Ovary (tissue), 9 donors: ENCODE measurements around the gene SLC48A1. TPM values are rescaled to one million over a fixed set of nuclear protein-coding genes. Genes with fewer than 3 reads are reported as not detected.

ENCODE experiments used
- DNase-seq, 5 donors: peaks; one replicate each; pipeline ENCODE4 v3.0.0-alpha.2; 2019 to 2020
- H3K27ac ChIP-seq, 2 donors: fragments of 200-600 bp; one replicate each; pipeline versions ENCODE4 v1.5.1 to v1.8.0; 2019 to 2022
- H3K27me3 ChIP-seq: fragments of 200-600 bp; one replicate; pipeline ENCODE4 v1.8.0; 2022
- H3K36me3 ChIP-seq: fragments of 200-600 bp; sonication (generic); one replicate; pipeline ENCODE4 v1.5.1; 2019
- H3K4me1 ChIP-seq: one replicate; pipeline ENCODE4 v1.8.1; 2013; ENCODE audit warnings: mild to moderate bottlenecking, moderate library complexity; ENCODE audit not compliant: insufficient read depth
- H3K4me3 ChIP-seq: fragments of 200-600 bp; sonication (generic); one replicate; pipeline ENCODE4 v1.5.1; 2017
- H3K9me3 ChIP-seq, 2 donors: fragments of 200-600 bp in 1 of 2; sonication (generic) in 1 of 2; one replicate each; pipeline versions ENCODE4 v1.5.1 to v1.8.1; 2013 to 2019; ENCODE audit warnings: mild to moderate bottlenecking in 1 of 2, moderate library complexity in 1 of 2
- EP300 ChIP-seq: sonication (generic); formaldehyde crosslinking; IDR thresholded peaks from one replicate; pipeline ENCODE4 v1.6.1; 2017; ENCODE audit warnings: antibody characterized with exemption
- POLR2A ChIP-seq: fragments of 450-650 bp; IDR thresholded peaks from one replicate; pipeline ENCODE4 v1.6.1; 2017; ENCODE audit warnings: antibody characterized with exemption, mild to moderate bottlenecking, moderate library complexity
- WGBS, 3 donors: extraction: QIAGEN DNeasy Blood & Tissue Kit in 1 of 3; methylation state at CpG; one replicate each; pipeline versions ENCODE4 v1.1.5 to v1.1.7; 2013 to 2017; 5-methylcytosine and 5-hydroxymethylcytosine counted together
- intact Hi-C, 4 donors: fragments of 100-400 bp; cut with DNase I; formaldehyde crosslinking; loops; one replicate each; pipeline versions ENCODE4 v1.11.0 to v1.15.1; 2022 to 2023
- polyA plus RNA-seq, 2 donors: library from polyadenylated mRNA; stranded (reverse); fragments of 200-250 nt in 1 of 2; fragments of 350-450 nt in 1 of 2; fragmentation: Illumina TruSeq in 1 of 2; extraction: RNeasy Lipid Tissue Mini Kit (QIAGEN cat#74804) in 1 of 2; gene quantifications; one replicate each; pipeline ENCODE4 v1.2.3, GENCODE V29; 2013 to 2014
- total RNA-seq, 7 donors: library from RNA; depleted of rRNA in 2 of 7; stranded (reverse); fragments of >200 nt in 2 of 7; fragmentation: NEBNext Ultra II Directional in 3 of 7; extraction: Animal tissue kit (Norgen Biotek cat#: 25700) in 3 of 7; gene quantifications; one replicate each; pipeline versions ENCODE4 v1.1.0 to v1.2.4, GENCODE V29; 2016 to 2023
- TF ChIP-seq, protein P1 (sequence below), 3 donors: fragments of 450-650 bp in 2 of 3; fragments of 200-600 bp in 1 of 3; IDR thresholded peaks; one replicate each; pipeline versions ENCODE4 v1.5.1 to v1.8.0; 2016 to 2022; ENCODE audit warnings: antibody characterized with exemption in 3 of 3, mild to moderate bottlenecking in 1 of 3
- donor health status: DM: no; HTN: no; CAD: no; lungs with moderate emphysema.
- donor health status: DM: no; HTN: no; CAD: no.
- donor health status: Bipolar disorder and iron deficiency.
- donor health status: DM: yes; HTN: yes; CAD: no.
- donor health status: DM: no; HTN: no; CAD: no.
- donor health status: DM: yes; HTN: yes; CAD: no.

SLC48A1 gene
- total and polyA plus RNA-seq, 9 donors: 24.1 to 143 (median 68.7) TPM

DNA sequence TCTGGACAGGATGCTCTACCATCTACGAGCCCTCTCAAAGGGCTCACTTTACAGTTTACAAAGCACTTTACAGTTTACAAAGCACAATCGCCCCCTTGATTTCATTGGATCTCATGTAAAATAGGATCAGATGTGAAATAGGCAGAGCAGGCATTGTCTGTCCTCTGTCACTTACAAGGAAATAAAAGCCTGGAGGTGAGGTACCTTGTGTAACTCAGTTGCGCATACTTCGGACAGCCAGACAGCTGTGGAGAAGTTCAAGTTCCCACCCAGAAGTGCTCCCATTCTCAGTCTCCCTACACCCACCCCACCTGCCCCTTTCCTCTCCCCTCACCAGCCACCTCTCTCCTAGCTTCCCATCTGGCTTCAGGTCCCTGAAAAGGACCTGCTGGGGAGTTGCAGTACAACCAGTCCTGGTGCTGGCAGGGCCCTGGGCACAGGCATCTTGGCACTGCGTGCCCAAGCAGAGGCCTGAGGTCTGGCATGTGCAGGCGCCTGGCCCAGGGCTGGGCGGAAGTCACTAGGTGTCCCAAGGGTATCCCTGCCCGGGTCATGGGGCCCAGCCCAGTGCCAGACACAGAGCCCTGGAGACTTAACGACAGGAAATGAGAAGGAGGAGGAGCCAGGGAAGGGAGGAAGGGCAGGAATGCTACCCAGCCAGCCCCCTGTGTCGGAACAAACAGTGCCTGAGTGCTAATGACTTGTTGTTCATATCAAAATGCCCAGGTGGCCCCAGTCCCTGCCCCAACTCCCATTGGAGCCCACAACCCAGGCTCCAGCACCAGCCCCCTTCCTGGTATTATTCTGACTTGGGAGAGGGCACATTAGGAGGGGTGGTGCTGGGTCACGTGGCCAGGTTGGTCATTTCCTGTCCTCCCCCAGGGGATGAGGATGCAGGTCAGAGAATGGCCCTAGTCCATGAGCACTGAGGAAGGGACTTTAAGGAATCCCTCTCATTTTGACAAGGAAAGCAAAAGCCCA, 19.7 kb upstream of the SLC48A1 start:
- no peak for TF ChIP-seq POLR2A
- TF ChIP-seq EP300: no peak
- TF ChIP-seq, protein P1, sequence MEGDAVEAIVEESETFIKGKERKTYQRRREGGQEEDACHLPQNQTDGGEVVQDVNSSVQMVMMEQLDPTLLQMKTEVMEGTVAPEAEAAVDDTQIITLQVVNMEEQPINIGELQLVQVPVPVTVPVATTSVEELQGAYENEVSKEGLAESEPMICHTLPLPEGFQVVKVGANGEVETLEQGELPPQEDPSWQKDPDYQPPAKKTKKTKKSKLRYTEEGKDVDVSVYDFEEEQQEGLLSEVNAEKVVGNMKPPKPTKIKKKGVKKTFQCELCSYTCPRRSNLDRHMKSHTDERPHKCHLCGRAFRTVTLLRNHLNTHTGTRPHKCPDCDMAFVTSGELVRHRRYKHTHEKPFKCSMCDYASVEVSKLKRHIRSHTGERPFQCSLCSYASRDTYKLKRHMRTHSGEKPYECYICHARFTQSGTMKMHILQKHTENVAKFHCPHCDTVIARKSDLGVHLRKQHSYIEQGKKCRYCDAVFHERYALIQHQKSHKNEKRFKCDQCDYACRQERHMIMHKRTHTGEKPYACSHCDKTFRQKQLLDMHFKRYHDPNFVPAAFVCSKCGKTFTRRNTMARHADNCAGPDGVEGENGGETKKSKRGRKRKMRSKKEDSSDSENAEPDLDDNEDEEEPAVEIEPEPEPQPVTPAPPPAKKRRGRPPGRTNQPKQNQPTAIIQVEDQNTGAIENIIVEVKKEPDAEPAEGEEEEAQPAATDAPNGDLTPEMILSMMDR (IDR thresholded peaks at IDR 0.05): no peak
- 70 to 72% (median 71%) methylated on average over 11 of the region's 11 CpGs for WGBS, 3 donors
- DNase-seq: no peak
- Histone ChIP-seq H3K4me3 (no peak overlapping the region), H3K4me1 (peaks cover 20% of the 10 kb centered on the region), H3K27me3 (no peaks in the 10 kb centered on the region), H3K27ac (peak overlapping the region; percentile 36 to 46), H3K9me3 (no peaks in the 10 kb centered on the region), H3K36me3 (no peaks in the 10 kb centered on the region)
- intact Hi-C loops: no loop called here

DNA sequence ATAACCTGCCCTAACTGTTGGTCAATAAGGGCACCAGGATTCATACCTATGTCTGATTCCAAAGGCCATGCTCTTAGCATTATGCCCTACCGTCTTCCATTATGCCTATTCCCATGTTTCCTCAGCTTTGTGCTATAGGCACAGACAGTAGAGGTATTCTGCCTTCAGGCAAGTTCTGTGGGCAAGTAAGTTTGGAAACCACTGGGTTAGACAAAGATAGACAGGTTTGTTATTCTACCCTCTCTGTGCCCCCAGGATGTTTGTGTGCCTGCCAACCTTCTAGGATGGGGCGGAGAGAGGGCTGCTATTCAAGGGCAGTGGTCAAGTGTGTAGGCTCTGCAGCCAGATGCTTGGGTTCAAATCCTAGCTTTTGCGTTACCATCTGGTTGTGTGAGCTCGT, 18.9 kb upstream of the SLC48A1 start:
- H3K9me3 ChIP-seq: no peaks in the 10 kb centered on the region
- H3K27me3 ChIP-seq: no peaks in the 10 kb centered on the region
- H3K27ac ChIP-seq: peak overlapping the region in 1 of 2 donors; percentile 46
- TF ChIP-seq, protein P1 (IDR thresholded peaks at IDR 0.05): no peak
- no peak for TF ChIP-seq POLR2A
- TF ChIP-seq EP300: no peak
- intact Hi-C loops: no loop called here
- 79 to 91% (median 81%) methylated on average over 4 of the region's 4 CpGs for WGBS, 3 donors
- H3K4me1 ChIP-seq: peaks cover 20% of the 10 kb centered on the region
- H3K36me3 ChIP-seq: no peaks in the 10 kb centered on the region
- DNase-seq: no peak
- H3K4me3 ChIP-seq: no peak overlapping the region

DNA sequence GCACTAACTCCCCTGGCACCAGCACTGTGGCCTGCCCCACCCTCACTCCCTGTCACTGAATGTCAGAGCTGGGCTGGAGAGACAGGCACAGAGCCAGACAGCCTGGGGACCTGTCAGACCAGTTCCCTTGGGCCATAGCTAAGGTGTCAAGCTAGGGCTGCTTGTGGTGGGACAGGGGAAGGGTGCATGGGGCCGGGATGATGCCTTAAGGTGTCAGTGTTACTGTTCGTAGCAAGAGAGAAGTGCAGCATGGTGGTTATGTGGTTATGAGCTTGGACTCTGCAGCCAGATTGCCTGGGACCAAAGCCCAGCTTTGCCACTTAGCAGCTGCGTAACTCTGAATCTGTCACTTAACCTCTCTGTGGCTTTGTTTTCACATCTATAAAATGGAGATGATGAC, 18.2 kb upstream of the SLC48A1 start:
- Histone ChIP-seq H3K4me3 (no peak overlapping the region), H3K4me1 (peaks cover 21% of the 10 kb centered on the region), H3K36me3 (no peaks in the 10 kb centered on the region), H3K27ac (peak overlapping the region in 1 of 2 donors; percentile 46), H3K9me3 (no peaks in the 10 kb centered on the region), H3K27me3 (no peaks in the 10 kb centered on the region)
- TF ChIP-seq POLR2A (no peak), EP300 (no peak)
- TF ChIP-seq, protein P1 (IDR thresholded peaks at IDR 0.05): no peak
- intact Hi-C loops: loop anchor here in 1 of 4 donors (5.0 kb wide), 1 partner anchor 38 kb away; no protein-coding TSS in a partner anchor
- 88 to 95% (median 88%) methylated on average over 3 of the region's 3 CpGs for WGBS, 3 donors
- no peak for DNase-seq

DNA sequence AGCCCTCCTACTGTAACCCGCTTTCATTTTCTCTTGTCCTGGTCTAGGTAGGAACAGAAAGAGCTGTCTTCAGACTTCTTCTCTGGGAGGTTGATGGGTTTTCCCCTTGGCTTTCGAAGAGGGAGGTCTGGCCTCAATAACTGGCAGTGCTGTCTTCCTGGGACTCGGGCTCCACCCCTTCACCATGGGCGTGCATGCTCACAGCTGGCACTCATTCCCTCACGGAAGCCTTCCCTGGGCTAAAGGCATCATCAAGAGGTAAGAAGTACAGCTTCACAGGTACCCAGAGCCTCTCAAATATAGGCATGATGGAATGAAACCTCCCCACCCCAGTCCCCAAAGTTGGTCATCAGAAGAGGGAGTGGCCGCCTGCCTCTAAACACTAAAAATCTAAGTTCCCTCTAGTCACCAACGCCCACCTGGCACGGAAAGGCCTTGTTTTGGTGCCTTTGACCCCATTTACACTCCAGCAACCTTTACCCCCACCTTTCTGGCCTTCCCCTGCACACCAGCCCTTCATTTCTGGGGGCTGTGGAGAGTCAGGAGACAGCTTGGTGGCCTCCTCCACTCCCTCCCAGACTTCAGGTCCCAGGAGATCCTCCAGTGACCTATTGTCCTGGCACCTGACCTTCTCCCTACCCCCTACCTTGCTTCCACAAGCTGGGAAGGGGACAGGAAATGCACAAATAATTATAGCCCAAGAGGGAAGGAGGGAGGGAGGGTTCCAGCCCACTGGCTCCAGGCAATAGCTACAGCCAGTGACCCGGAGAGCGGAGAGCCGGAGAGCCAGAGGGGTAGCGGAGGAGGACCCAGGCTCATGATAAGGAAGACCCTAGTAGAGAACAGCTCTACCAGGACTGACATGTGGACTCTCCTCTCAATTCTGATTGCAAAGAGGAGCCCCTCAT, 17.1 kb upstream of the SLC48A1 start:
- Histone ChIP-seq H3K4me1 (peaks cover 16% of the 10 kb centered on the region), H3K4me3 (no peak overlapping the region), H3K36me3 (no peaks in the 10 kb centered on the region), H3K27me3 (no peaks in the 10 kb centered on the region), H3K9me3 (no peaks in the 10 kb centered on the region), H3K27ac (peak overlapping the region in 1 of 2 donors; percentile 42)
- DNase-seq: no peak
- WGBS, 3 donors: 73 to 83% (median 75%) methylated on average over 12 of the region's 12 CpGs
- TF ChIP-seq, protein P1 (IDR thresholded peaks at IDR 0.05): no peak
- intact Hi-C loops: loop anchor here in 1 of 4 donors (5.0 kb wide), 1 partner anchor 39 kb away; no protein-coding TSS in a partner anchor
